Measurements from ENCODE around the gene ARHGAP25.

The ARHGAP25 gene

DNA sequence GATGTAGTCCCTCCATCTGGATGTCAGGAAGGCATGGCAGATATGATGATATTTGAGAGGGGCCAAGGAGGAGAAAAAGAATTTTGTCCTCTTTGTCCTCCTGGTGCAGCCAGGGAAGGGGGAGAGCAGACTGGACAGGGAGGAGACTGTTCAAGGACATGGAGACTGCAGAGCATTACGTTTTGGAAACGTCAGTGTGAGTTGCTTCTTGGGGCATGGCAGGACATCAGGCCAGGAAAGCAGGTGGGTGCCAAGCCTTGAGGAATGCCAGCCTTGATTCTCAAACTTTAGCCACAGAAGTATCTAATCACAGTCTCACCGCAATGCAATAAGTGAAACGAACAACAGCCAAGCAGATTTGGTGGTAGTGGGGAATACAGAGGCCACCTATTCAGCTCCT, 70.4 kb downstream of the ARHGAP25 start:
- TF ChIP-seq, protein P1, sequence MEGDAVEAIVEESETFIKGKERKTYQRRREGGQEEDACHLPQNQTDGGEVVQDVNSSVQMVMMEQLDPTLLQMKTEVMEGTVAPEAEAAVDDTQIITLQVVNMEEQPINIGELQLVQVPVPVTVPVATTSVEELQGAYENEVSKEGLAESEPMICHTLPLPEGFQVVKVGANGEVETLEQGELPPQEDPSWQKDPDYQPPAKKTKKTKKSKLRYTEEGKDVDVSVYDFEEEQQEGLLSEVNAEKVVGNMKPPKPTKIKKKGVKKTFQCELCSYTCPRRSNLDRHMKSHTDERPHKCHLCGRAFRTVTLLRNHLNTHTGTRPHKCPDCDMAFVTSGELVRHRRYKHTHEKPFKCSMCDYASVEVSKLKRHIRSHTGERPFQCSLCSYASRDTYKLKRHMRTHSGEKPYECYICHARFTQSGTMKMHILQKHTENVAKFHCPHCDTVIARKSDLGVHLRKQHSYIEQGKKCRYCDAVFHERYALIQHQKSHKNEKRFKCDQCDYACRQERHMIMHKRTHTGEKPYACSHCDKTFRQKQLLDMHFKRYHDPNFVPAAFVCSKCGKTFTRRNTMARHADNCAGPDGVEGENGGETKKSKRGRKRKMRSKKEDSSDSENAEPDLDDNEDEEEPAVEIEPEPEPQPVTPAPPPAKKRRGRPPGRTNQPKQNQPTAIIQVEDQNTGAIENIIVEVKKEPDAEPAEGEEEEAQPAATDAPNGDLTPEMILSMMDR (IDR thresholded peaks at IDR 0.05; ENCODE audit: borderline replicate concordance, control extremely low read depth, extremely low read depth, insufficient read depth, missing control alignments) = no peak
- no peak for DNase-seq (ENCODE audit: low spot score)
- in situ Hi-C loops (cut with MboI; ENCODE audit: low sequenced_read_pairs, unreplicated experiment) = no loop called here

DNA sequence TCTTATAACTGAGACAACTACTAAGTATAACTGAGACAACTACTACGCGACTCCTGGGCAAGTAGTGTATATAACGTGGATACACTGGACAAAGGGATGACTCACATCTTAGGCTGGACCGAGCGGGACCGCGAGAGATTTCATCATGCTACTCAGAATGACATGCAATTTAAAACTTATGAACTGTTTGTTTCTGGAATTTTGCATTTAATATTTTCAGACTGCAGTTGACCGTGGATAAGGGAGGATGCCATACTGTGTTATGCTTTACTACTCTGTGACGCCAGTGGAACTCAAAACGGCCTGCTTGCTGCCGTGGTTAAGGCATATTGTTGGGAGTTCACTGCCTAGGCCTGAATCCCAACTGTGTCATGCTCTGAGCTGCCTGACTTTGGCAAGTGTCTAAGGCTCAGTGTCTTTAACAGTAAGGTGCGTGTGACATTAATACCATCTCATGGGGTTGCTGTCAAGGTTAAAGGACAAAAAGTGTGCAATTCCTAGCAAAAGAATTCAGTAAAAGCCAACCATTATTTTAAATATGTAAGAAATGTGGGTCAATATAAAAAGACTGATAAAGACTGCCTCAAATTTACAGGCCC, 72.0 kb downstream of the ARHGAP25 start:
- DNase-seq (ENCODE audit: low spot score) = no peak

DNA sequence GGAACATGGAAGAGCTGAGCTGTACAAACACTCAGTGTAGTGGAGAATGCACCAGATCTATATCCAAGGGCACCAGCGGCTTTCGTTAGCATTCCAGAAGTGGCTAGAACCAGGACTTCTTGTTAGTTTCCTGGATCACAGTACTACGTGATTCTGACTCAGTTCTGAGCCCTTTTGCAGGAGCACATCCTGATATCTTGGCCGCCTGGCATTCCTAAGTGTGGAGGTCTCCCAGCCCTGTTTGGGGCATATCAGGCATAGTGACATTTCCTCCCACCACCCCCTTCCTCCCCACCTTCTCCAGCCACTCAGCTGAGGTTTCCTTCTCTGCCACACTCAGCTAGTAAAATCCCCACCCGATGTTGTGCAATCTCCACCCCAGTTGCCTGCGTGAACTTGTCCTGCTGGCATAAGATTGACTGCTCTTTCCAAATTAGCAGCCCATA, 73.2 kb downstream of the ARHGAP25 start:
- in situ Hi-C loops (cut with MboI; ENCODE audit: low sequenced_read_pairs, unreplicated experiment) = no loop called here
- DNase-seq (ENCODE audit: low spot score) = no peak
- TF ChIP-seq, protein P1 (IDR thresholded peaks at IDR 0.05; ENCODE audit: borderline replicate concordance, control extremely low read depth, extremely low read depth, insufficient read depth, missing control alignments) = no peak

More for the DNA sequence above, 72.0 kb downstream of the ARHGAP25 start:
- TF ChIP-seq, protein P1 (IDR thresholded peaks at IDR 0.05; ENCODE audit: borderline replicate concordance, control extremely low read depth, extremely low read depth, insufficient read depth, missing control alignments) = no peak
- in situ Hi-C loops (cut with MboI; ENCODE audit: low sequenced_read_pairs, unreplicated experiment) = no loop called here

DNA sequence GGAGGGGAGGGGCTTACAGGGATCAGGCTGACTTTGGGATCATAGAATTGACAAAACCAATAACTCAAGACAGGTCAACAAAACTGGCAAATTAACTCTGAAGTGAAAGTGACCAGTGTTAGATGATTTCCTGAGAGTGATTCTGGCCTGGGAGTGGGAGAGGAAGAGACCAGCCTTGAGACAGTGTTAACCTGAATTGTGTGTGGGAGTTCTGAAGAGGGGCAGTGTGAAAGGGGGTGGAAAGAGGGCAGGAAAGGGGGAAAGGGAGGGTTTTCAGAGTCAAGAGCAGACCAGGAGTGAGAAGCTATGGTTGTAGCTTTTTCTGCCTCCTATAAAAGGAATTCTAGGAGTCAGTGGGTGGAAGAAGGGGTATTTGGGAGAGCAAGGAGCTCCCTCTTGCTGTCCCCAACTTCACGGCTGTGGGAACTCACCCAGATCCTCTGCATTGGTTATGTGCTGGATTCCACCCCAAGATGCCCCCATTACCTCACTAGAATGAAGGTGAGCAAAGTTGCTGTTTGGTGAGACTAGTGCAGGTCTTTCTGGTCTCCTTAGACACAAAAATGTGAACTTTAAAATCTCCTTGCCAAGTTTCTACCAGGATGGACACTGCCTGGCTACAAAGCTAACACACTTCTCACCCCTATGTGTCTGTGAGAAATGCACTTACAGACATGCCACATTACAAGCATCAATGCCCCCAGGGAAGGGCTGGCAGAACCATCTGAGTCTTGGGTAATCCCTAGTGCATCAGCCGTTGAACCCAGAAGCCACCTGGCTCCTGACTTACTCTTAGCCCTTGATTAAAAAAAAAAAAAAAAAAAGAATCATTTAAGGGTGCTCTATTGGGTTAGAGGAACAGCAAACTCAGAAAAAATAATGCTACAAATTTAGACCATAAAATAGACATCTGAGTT, 75.0 kb downstream of the ARHGAP25 start:
- DNase-seq (ENCODE audit: low spot score) = no peak
- TF ChIP-seq, protein P1 (IDR thresholded peaks at IDR 0.05; ENCODE audit: borderline replicate concordance, control extremely low read depth, extremely low read depth, insufficient read depth, missing control alignments) = no peak
- in situ Hi-C loops (cut with MboI; ENCODE audit: low sequenced_read_pairs, unreplicated experiment) = no loop called here

DNA sequence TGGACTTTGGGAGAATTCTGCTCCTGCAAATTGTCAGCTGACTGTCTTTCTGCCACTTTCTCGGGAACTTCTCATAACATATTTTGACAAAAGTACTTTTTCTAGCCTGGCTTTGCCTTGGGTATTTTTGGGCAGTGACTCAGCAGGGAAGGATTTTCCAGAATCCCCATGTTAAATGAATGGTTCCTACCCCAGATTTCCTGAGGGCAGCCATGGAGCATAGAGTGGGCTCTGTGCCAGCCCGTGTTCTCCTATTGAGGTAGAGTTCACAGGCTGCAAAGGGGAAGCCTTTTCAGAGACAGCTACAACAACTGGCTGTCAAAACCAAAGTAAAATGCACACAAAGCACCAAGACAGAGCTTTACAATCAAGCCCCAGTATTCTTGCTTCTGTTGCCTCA, 76.8 kb downstream of the ARHGAP25 start:
- in situ Hi-C loops (cut with MboI; ENCODE audit: low sequenced_read_pairs, unreplicated experiment) = no loop called here
- TF ChIP-seq, protein P1 (IDR thresholded peaks at IDR 0.05; ENCODE audit: borderline replicate concordance, control extremely low read depth, extremely low read depth, insufficient read depth, missing control alignments) = no peak
- DNase-seq (ENCODE audit: low spot score) = no peak

DNA sequence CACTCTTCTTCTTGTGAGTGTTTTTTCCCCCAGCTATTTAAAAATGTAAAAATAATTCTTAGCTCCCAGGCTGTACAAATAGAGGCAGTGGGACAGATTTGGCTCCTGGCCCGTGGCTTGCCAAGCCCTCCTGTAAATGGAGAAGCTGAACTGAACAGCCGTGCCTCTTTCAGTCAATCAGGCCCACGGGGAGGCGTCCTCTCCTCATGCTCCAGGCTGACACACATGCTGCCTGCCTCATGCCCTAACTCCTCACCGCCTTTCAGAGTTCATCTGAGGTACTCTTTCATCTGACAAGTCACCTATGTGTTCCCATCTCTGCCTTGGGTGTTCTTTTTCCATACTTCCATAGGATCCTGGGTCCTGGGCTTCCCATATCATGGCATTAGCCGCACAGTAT, 77.6 kb downstream of the ARHGAP25 start:
- in situ Hi-C loops (cut with MboI; ENCODE audit: low sequenced_read_pairs, unreplicated experiment) = no loop called here
- DNase-seq (ENCODE audit: low spot score) = no peak
- TF ChIP-seq, protein P1 (IDR thresholded peaks at IDR 0.05; ENCODE audit: borderline replicate concordance, control extremely low read depth, extremely low read depth, insufficient read depth, missing control alignments) = no peak

Measured in GM13976 (cell line).